Pulmonary artery endothelial cell (primary cell): ENCODE results near the gene HIPK1. TPM values are rescaled to one million over a fixed set of nuclear protein-coding genes. Genes with fewer than 3 reads are reported as not detected.
"Not testable (repeated sequence)": the region's sequence is repeated elsewhere in the genome, so short reads cannot be mapped to it uniquely, and the experiment has no call there.

Experiments used
- DNase-seq: peaks from one replicate; pipeline ENCODE4 v3.0.0-alpha.2; 2011; ENCODE audit warnings: low read depth, low spot score
- total RNA-seq: library from RNA; depleted of rRNA; stranded (reverse); fragments of >200 nt; gene quantifications from 2 replicates; pipeline ENCODE4 v1.2.3, GENCODE V29; 2014

The HIPK1 gene
- total RNA-seq, 1 donor from 2014 or later: 34.8 TPM

- DNase-seq: no peak
Observed at GRCh38 chr1:113943028-113943811, 14.1 kb downstream of the HIPK1 start.

DNA sequence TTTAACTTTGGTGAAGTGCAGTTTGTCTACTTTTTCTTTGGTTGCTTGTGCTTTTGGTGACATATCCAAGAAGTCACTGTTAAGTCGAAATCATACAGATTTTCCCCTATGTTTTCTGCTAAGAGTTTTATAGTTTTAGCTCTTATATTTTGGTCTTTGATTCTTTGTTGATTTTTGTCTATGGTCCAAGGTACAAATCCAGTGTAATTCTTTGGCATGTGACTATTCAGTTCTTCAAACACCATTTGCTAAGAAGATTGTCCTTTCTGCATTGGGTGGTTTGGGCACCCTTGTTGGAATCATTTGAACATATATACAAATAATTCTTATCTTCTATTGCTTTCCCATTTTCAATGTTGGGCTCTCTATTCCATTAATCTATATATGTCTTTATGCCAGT is 16.2 kb downstream of the HIPK1 start:
- no peak for DNase-seq

DNA sequence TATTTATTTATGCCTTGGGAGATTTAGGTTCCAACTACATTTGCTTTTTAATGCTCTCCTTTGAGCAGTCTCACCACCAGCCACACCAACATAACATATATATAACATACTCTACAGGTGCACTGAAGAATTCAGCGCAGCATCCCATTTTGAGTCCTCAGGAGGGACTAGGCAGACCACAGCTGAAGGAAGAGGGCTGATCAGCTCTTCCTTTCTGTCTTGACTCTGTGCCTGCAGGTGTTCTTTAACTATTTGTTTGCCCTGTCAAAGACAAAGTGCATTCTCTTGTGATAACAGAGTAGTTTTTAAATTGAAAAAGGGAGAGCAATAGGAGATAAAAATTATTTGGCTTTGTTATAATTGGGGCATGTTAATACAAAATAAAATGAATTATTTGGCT is 17.0 kb downstream of the HIPK1 start:
- no peak for DNase-seq

DNA sequence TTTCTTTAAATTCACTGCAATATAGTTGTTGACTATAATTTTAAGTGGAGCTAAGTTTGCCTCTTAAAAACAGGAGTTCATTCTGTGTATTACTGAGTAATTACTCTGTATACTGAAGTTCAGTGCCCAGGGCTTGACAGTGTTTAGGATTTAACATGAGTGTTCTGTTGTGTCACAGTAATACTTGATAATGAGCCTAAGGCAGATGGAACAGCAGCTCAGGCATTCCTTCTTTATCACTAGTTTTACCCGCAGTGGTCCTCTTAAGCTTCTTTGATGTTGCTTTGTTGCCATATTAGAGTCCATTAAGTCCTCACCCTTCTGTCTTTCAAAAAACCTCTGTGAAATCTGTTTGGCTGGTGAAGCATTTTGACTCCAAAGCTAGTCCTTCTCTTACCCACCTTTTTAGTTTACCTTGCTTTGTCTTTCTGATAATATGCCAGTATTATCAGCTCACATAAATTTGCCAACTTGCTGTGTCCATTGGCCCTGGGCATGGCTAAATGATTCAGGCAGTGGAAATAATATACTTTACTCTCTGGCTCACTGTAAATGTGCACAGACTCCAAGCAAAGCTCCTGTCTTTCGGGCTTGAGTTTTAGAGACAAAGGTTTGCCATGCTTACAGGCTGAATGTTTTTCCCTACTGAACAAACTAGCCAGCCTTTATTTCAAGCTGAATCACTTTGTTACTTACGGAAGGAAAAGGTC is 17.7 kb downstream of the HIPK1 start:
- no peak for DNase-seq

DNA sequence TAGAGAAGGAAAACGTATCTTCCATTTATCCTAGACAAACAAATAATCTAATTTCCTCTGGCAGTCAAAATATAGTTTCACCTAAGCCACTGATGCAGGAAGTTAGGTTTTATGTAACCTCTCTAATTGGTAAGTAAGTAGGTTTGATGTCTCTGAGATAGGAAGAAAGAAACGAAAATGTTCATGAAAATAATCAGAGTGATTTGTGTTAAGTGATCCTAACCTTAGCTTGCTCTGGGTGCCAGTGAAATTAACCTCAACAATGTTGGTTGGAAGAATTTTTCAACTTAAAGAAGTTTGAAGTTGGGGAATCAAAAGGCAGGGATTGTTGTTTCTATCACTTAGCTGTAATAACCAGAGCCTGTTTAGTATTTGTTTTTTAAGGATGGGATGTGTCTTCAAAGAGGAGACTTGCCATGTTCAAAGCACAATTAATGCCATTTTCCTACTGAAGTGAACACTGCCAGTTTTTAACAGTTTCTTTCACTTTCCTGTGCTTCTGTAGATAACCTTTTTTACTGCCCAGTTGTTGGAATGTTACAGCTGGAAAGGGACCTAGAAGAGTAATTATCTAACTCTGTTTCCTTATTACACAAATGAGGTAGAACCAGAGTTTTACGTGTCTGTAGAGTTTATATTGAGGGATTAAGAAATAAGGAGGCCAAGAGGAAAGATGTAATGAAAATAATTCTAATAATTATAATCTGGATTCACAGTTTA is 18.4 kb downstream of the HIPK1 start:
- no peak for DNase-seq

GRCh38 chr1:113948151-113948550 is 19.0 kb downstream of the HIPK1 start:
- not testable (repeated sequence) for DNase-seq

DNA sequence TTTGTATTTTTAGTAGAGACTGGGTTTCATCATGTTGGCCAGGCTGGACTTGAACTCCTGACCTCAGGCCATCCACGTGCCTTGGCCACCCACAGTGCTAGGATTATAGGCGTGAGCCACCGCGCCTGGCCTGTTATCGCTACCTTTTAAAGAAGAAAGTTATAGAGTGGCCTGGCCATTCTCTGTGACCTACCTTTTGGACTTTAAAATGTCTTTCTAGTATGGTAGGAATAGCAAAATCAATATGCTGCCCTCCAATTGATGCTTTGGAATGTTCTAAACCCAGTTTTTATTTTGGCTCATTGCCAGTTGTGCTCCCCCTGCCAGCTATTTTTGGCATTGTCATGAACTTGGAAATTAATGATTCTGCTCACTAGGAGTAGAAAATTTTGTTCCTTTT is 19.9 kb downstream of the HIPK1 start:
- DNase-seq: no peak

DNA sequence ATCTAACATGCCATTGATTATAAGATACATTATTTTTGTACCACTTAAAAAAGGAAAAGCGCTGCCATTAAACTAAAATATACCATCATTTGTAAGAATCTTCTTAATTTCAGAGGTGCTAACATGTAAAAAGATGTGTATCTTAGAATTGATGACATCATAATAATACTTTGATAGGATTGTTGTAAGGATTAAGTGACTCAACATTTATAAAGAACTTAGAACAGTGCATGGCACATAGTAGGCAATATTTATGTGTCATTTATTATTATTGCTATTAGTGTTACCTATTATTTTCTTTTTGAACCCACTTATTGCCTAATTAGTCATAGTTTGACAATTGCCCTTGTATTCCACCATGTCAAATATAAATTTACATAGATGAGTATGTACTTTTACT is 21.8 kb downstream of the HIPK1 start:
- no peak for DNase-seq

- DNase-seq: no peak
Observed at GRCh38 chr1:113951719-113952118, 22.6 kb downstream of the HIPK1 start.

DNA sequence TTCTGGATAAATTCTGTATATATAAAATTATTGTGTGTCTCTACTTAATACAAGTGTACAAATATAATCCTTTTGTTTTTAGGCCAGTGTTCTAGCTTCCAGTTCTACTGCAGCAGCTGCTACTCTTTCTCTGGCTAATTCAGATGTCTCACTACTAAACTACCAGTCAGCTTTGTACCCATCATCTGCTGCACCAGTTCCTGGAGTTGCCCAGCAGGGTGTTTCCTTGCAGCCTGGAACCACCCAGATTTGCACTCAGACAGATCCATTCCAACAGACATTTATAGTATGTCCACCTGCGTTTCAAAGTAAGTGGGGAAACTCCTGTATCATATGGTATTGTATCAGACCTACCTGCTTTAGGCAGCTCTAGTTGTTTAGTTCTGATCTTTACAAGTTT is 28.9 kb downstream of the HIPK1 start:
- DNase-seq: no peak

DNA sequence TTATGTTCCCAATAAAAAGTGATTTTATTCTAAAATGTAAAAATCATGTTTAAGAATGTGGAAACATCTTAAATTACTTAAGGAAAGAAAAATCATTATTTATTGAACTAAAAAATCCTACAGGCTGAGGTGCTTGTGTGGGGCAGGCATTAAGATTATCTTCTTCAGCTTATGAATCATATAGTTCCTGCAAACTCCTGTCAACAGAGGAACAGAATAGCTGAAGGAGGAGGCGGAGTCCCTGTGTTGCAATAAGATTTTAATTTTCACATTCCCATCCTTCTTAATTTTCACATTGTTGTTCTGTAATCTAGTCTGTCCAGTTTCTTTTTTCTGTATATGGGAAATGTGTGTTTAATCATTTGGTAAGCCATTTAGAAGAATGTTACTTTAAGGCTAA is 29.6 kb downstream of the HIPK1 start:
- no peak for DNase-seq

GRCh38 chr1:113963281-113963906 is 34.3 kb downstream of the HIPK1 start:
- no peak for DNase-seq

DNA sequence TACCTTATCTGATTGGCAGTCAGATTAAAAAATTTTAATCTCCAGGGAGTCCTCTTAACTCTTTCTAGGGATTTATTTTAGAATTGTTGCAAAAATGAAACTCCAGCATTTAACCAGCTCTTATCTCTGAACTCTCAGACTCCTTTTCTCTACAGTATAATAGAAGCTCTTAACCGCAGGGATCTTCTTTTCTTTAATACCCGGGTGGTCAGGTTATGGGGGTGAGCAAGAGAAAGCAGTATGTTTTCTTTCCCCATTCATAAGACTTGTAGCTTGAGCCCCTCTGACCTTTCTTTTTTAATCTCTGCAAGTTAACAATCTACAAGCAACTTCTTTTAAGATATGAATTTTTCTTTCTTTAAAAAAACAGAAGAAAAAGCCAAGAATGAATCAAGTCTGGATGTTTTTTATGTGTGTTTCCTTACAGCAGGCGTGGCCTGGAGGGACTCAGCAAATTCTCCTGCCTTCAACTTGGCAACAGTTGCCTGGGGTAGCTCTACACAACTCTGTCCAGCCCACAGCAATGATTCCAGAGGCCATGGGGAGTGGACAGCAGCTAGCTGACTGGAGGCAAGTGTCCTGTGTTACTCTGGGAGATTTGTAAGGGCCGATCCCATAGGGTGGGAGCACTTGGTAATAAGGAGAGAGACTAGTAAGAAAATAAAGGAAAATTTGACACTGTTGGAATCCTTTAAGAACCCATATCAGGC is 36.7 kb downstream of the HIPK1 start:
- no peak for DNase-seq

DNA sequence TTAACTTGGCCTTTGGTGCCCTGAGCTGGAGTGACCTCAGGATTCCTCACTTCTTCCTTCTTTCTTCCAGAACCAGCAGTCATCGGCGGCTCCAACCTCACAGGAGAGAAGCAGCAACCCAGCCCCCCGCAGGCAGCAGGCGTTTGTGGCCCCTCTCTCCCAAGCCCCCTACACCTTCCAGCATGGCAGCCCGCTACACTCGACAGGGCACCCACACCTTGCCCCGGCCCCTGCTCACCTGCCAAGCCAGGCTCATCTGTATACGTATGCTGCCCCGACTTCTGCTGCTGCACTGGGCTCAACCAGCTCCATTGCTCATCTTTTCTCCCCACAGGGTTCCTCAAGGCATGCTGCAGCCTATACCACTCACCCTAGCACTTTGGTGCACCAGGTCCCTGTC is 43.8 kb downstream of the HIPK1 start:
- DNase-seq: no peak

DNA sequence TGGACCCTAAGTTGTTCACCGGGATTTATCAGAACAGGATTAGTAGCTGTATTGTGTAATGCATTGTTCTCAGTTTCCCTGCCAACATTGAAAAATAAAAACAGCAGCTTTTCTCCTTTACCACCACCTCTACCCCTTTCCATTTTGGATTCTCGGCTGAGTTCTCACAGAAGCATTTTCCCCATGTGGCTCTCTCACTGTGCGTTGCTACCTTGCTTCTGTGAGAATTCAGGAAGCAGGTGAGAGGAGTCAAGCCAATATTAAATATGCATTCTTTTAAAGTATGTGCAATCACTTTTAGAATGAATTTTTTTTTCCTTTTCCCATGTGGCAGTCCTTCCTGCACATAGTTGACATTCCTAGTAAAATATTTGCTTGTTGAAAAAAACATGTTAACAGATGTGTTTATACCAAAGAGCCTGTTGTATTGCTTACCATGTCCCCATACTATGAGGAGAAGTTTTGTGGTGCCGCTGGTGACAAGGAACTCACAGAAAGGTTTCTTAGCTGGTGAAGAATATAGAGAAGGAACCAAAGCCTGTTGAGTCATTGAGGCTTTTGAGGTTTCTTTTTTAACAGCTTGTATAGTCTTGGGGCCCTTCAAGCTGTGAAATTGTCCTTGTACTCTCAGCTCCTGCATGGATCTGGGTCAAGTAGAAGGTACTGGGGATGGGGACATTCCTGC is 46.2 kb downstream of the HIPK1 start:
- DNase-seq: no peak

DNA sequence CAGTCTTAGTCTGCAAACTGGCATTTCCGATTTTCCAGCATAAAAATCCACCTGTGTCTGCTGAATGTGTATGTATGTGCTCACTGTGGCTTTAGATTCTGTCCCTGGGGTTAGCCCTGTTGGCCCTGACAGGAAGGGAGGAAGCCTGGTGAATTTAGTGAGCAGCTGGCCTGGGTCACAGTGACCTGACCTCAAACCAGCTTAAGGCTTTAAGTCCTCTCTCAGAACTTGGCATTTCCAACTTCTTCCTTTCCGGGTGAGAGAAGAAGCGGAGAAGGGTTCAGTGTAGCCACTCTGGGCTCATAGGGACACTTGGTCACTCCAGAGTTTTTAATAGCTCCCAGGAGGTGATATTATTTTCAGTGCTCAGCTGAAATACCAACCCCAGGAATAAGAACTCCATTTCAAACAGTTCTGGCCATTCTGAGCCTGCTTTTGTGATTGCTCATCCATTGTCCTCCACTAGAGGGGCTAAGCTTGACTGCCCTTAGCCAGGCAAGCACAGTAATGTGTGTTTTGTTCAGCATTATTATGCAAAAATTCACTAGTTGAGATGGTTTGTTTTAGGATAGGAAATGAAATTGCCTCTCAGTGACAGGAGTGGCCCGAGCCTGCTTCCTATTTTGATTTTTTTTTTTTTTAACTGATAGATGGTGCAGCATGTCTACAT is 47.6 kb downstream of the HIPK1 start:
- peak; percentile 22 for DNase-seq

DNA sequence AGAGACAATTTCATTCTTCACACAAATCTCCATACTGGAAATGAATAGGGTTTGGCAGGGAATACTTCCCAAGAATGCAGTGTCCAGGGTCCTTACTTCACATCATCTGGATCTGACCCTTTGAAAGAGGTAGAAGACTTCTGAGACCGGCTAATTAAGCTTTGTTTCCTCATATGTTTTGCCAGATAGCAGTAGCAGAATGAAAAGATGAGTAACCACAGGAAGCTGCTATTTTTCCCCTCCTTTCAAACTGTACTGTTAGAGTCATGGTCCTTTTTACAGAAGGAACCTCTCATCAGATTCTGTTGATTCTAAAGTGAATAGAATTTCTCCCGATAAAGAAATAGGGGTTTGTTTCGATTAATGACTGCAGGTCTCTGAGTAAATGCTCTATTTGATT is 48.8 kb downstream of the HIPK1 start:
- DNase-seq: no peak

GRCh38 chr1:113978863-113979702 is 50.0 kb downstream of the HIPK1 start, which contains the start of gene OLFML3:
OLFML3 (plus strand) TSS chr1:113979474; CDS start chr1:113979517, 43 bp downstream.
- DNase-seq: peak; percentile 87

DNA sequence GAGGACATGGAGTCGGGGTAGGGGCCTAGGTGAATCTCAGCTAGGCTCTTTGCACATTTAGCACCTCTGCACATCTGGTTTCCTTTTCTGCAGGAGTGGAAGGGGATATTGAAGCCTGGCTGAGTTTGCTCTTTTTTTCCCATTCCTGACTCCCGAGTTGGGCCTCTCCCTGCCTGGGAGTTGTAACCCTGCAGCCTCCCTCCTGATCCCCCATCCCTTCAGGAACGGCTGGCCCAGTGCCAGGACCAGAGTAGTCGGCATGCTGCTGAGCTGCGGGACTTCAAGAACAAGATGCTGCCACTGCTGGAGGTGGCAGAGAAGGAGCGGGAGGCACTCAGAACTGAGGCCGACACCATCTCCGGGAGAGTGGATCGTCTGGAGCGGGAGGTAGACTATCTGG is 51.0 kb downstream of the HIPK1 start:
- DNase-seq: no peak
